GM20000 (cell line): ENCODE results near the gene C16orf74.

Source experiments
- DNase-seq: peaks from one replicate; pipeline ENCODE4 v3.0.0; 2012; ENCODE audit warnings: low spot score
- CTCF ChIP-seq: IDR thresholded peaks from 2 replicates; pipeline ENCODE4 v1.5.1; 2012; ENCODE audit warnings: mild to moderate bottlenecking, control low read depth; ENCODE audit errors: extremely low read depth, missing control alignments

Gene C16orf74

GRCh38 chr16:85763616-85764015 lies 12.7 kb upstream of the C16orf74 start:
- TF ChIP-seq CTCF, result no peak
- no peak for DNase-seq

GRCh38 chr16:85762970-85763369 lies 12.1 kb upstream of the C16orf74 start:
- DNase-seq, result no peak
- TF ChIP-seq CTCF, result no peak

DNA sequence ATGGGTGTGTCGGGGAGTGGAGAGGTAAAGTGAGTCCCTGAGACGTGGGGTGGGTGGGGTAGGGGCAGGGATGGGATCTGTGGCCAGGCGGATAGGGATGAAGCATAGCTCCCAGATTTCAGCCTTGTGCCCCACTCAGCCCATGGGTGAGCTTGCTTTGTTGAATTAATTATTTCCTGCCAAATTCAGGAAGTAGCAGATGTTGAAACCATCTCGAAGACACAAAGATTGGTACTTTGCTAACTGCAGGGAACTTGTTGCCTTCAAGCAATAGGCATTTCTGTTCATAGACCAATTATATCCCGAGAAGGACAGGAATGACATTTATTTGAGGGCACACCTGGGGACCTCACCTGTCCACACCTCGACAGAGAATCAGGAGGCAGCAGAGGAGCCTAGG lies 11.0 kb upstream of the C16orf74 start:
- no peak for TF ChIP-seq CTCF
- DNase-seq, result no peak

GRCh38 chr16:85759631-85760419 lies 8.9 kb upstream of the C16orf74 start:
- TF ChIP-seq CTCF, result peak; percentile 79
- peak; percentile 66 for DNase-seq

DNA sequence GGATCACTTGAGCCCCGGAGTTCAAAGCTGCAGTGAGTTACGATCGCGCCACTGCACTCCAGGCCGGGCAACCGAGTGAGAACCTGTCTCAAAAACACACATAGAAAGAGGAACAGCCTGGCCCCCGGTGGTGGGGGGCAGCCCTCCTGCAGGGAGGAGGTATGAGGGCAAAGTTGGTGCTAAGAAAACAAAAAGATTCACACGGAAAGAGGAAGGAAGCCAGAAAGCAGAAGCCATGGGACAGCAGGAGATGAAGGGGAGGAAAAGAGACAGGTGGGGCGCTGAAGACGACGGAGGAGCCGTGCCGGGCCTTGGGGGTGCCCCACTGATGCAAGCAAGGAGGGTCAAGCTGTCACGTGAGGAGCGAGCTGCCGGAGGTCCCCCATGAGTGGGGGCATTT lies 8.2 kb upstream of the C16orf74 start:
- DNase-seq, result no peak
- no peak for TF ChIP-seq CTCF

- DNase-seq, result peak; percentile 58
- no peak for TF ChIP-seq CTCF
These were observed 6.5 kb upstream of the C16orf74 start for GRCh38 chr16:85757341-85757822.

- no peak for TF ChIP-seq CTCF
- DNase-seq, result peak; percentile 81
These were observed 5.3 kb upstream of the C16orf74 start for GRCh38 chr16:85755929-85756768.
